HepG2 (cell line): ENCODE data around the gene NUP153. TPM values are rescaled to one million over a fixed set of nuclear protein-coding genes. Genes with fewer than 3 reads are reported as not detected.

Source experiments
- ATAC-seq: fragments of 200-7000 bp; cut with Tn5 transposase; 3 replicates; pipeline ENCODE4 v1.9.1; 2020; ENCODE audit warnings: mild to moderate bottlenecking, moderate library complexity
- BruUV-seq: library from RNA; stranded (reverse); fragments of 400-500 nt; replicated peaks from 2 replicates; lab custom pipeline; 2021; lab: Mats Ljungman, UMichigan
- CTCF ChIA-PET: fragments of 300-600 bp; formaldehyde crosslinking; extraction: SDS; loops from one replicate; lab custom pipeline; 2021; ENCODE audit warnings: low total read pairs, inconsistent platforms, low intra/inter-chr PET ratio; lab: Yijun Ruan, JAX
- POLR2A ChIA-PET: fragments of 350-600 bp; sonication (Branson Sonifier 250); formaldehyde crosslinking; loops from one replicate; lab custom pipeline; 2020; ENCODE audit warnings: antibody characterized with exemption, inconsistent platforms; lab: Yijun Ruan, JAX
- DNase-seq: peaks from one replicate; pipeline ENCODE4 v3.0.0-alpha.2; 2015; ENCODE audit warnings: low spot score
- FAIRE-seq: peaks from 3 replicates; lab custom pipeline; 2011; peaks lifted over from hg19 to GRCh38; lab: Jason Lieb, UNC
- H2AFZ ChIP-seq: one replicate; pipeline ENCODE4 v1.6.1; 2011; ENCODE audit warnings: low read length, inconsistent platforms
- H3K27ac ChIP-seq: fragments of 300-600 bp; 3 replicates; pipeline ENCODE4 v1.8.0; 2011; ENCODE audit warnings: mixed run types, mild to moderate bottlenecking, mixed read lengths, low read length, inconsistent platforms; ENCODE audit not compliant: insufficient read depth; ENCODE audit errors: extremely low read length
- H3K27me3 ChIP-seq, 2 experiments: fragments of 200-600 bp in 1 of 2; 2 replicates in 1 of 2; 3 replicates in 1 of 2; pipeline versions ENCODE4 v1.6.0 to v1.8.0; 2011; ENCODE audit warnings: low read length in 2 of 2, mild to moderate bottlenecking in 2 of 2, moderate library complexity in 2 of 2, inconsistent platforms in 1 of 2; ENCODE audit not compliant: insufficient read depth in 2 of 2, control insufficient read depth in 1 of 2
- H3K36me3 ChIP-seq, 2 experiments: fragments of 200-600 bp in 1 of 2; replicated peaks in 1 of 2; 2 replicates in 1 of 2; 3 replicates in 1 of 2; pipeline versions ENCODE4 v1.5.1 to v1.8.0; 2011; ENCODE audit warnings: low read length in 2 of 2, inconsistent platforms in 1 of 2; ENCODE audit not compliant: insufficient read depth in 2 of 2, control insufficient read depth in 1 of 2
- H3K4me1 ChIP-seq: 2 replicates; pipeline ENCODE4 v1.5.1; 2012; ENCODE audit warnings: low read length, inconsistent platforms; ENCODE audit not compliant: insufficient read depth
- H3K4me2 ChIP-seq: 2 replicates; pipeline ENCODE4 v1.6.0; 2011; ENCODE audit warnings: low read depth, low read length, inconsistent platforms
- H3K4me3 ChIP-seq, 3 experiments: fragments of 200-600 bp in 1 of 3; sonication (generic), shearing (Covaris generic) in 1 of 3; replicated peaks in 1 of 3; 2 replicates each; pipeline ENCODE4 v1.5.1; 2011 to 2016; ENCODE audit warnings: low read length in 3 of 3, inconsistent platforms in 2 of 3, low read depth in 2 of 3, mild to moderate bottlenecking in 2 of 3, control low read depth in 1 of 3, mixed read lengths in 1 of 3; ENCODE audit not compliant: insufficient read depth in 1 of 3
- H3K79me2 ChIP-seq: one replicate; pipeline ENCODE4 v1.6.1; 2011; ENCODE audit warnings: low read length, inconsistent platforms; ENCODE audit not compliant: insufficient read depth
- H3K9ac ChIP-seq: 2 replicates; pipeline ENCODE4 v1.6.0; 2011; ENCODE audit warnings: mild to moderate bottlenecking, low read depth, low read length, inconsistent platforms; ENCODE audit not compliant: insufficient read depth
- H3K9me3 ChIP-seq: 2 replicates; pipeline ENCODE4 v1.5.1; 2012; ENCODE audit warnings: mild to moderate bottlenecking, low read length
- H4K20me1 ChIP-seq: 2 replicates; pipeline ENCODE4 v1.6.0; 2011; ENCODE audit warnings: inconsistent platforms, mild to moderate bottlenecking, low read length, moderate library complexity; ENCODE audit not compliant: insufficient read depth
- BHLHE40 ChIP-seq: IDR thresholded peaks from 2 replicates; pipeline ENCODE4 v1.6.1; 2011; ENCODE audit warnings: low read length, improper control_type of control experiment
- CREB3 ChIP-seq: sonication (generic); formaldehyde crosslinking; IDR thresholded peaks from 2 replicates; pipeline ENCODE4 v1.5.0; 2020; ENCODE audit warnings: missing genetic modification reagents
- LRRFIP1 ChIP-seq: sonication (generic); formaldehyde crosslinking; conservative IDR thresholded peaks from 2 replicates; pipeline ENCODE4 v1.4.0; 2020; ENCODE audit warnings: missing genetic modification reagents
- MAF1 ChIP-seq: sonication (generic); formaldehyde crosslinking; IDR thresholded peaks from 2 replicates; pipeline ENCODE4 v1.5.0; 2020; ENCODE audit warnings: missing genetic modification reagents, borderline replicate concordance
- MATR3 ChIP-seq: sonication (generic); formaldehyde crosslinking; IDR thresholded peaks from 2 replicates; pipeline ENCODE4 v1.4.0; 2020; ENCODE audit warnings: missing genetic modification reagents
- NR2F6 ChIP-seq, 2 experiments: IDR thresholded peaks; 2 replicates each; pipeline ENCODE4 v1.6.1; 2016; ENCODE audit warnings: antibody characterized with exemption in 1 of 2, mild to moderate bottlenecking in 1 of 2
- PAX8 ChIP-seq: sonication (generic); formaldehyde crosslinking; IDR thresholded peaks from 2 replicates; pipeline ENCODE4 v1.8.0; 2022; ENCODE audit warnings: mild to moderate bottlenecking, missing genetic modification reagents, borderline replicate concordance
- PHF5A ChIP-seq: IDR thresholded peaks from one replicate; pipeline ENCODE4 v1.6.1; 2018; ENCODE audit warnings: low read depth, missing genetic modification reagents; ENCODE audit not compliant: unreplicated experiment
- RBM39 ChIP-seq: fragments of 200-400 bp; formaldehyde crosslinking; IDR thresholded peaks from one replicate; pipeline ENCODE4 v1.6.1; 2018; ENCODE audit warnings: antibody characterized with exemption, mild to moderate bottlenecking, low read depth, low read length; ENCODE audit not compliant: poor library complexity, severe bottlenecking
- TBP ChIP-seq: sonication (generic); formaldehyde crosslinking; IDR thresholded peaks from 2 replicates; pipeline ENCODE4 v1.5.0; 2020; ENCODE audit warnings: missing genetic modification reagents
- ZBTB1 ChIP-seq: sonication (generic); formaldehyde crosslinking; IDR thresholded peaks from 2 replicates; pipeline ENCODE4 v1.4.0; 2020; ENCODE audit warnings: missing genetic modification reagents, borderline replicate concordance
- ZBTB42 ChIP-seq: sonication (generic); formaldehyde crosslinking; IDR thresholded peaks from 2 replicates; pipeline ENCODE4 v1.5.0; 2020; ENCODE audit warnings: mild to moderate bottlenecking, missing genetic modification reagents
- ZKSCAN1 ChIP-seq: fragments of 150-350 bp; IDR thresholded peaks from 2 replicates; pipeline ENCODE4 v1.6.1; 2014; ENCODE audit warnings: low read length
- ZMYM4 ChIP-seq: sonication (generic); formaldehyde crosslinking; IDR thresholded peaks from 2 replicates; pipeline ENCODE4 v1.8.1; 2023; ENCODE audit warnings: mild to moderate bottlenecking, missing genetic modification reagents
- ZNF672 ChIP-seq: sonication (generic); formaldehyde crosslinking; IDR thresholded peaks from 2 replicates; pipeline ENCODE4 v1.8.1; 2022; ENCODE audit warnings: missing genetic modification reagents
- ZNF773 ChIP-seq: sonication (generic); formaldehyde crosslinking; IDR thresholded peaks from 2 replicates; pipeline ENCODE4 v1.4.0; 2020; ENCODE audit warnings: missing genetic modification reagents, borderline replicate concordance
- ZSCAN20 ChIP-seq: sonication (generic); formaldehyde crosslinking; IDR thresholded peaks from 2 replicates; pipeline ENCODE4 v1.4.0; 2020; ENCODE audit warnings: missing genetic modification reagents, mild to moderate bottlenecking, borderline replicate concordance
- WGBS: methylation state at CpG from one replicate; pipeline ENCODE4 v1.1.6; 2017; ENCODE audit warnings: low lambda C conversion rate; 5-methylcytosine and 5-hydroxymethylcytosine counted together
- in situ Hi-C: cut with HindIII; loops from 2 replicates; pipeline ENCODE4 v1.10.0; 2017; ENCODE audit warnings: low pct_unique_long_range_greater_than_20kb; ENCODE audit not compliant: extremely low pct_ligation_motif_present
- intact Hi-C: fragments of 100-400 bp; cut with micrococcal nuclease; formaldehyde crosslinking; loops from one replicate; pipeline ENCODE4 v1.10.0; 2022; ENCODE audit not compliant: unreplicated experiment
- polyA plus RNA-seq, 8 experiments: library from polyadenylated mRNA; depleted of rRNA in 3 of 8; stranded (reverse) in 7 of 8; unstranded in 1 of 8; fragments of >200 nt; fragmentation: Illumina TruSeq in 4 of 8; extraction: Trizol in 4 of 8; gene quantifications; 2 replicates each; pipeline versions ENCODE4 v1.2.1 to v1.2.3, GENCODE V29; 2011 to 2016; ENCODE audit warnings: low read depth in 4 of 8, missing spikeins in 1 of 8, mixed read lengths in 1 of 8; ENCODE audit not compliant: insufficient read depth in 1 of 8
- total RNA-seq, 5 experiments: library from RNA; depleted of rRNA; stranded (reverse); fragments of >200 nt; fragmentation: Illumina TruSeq; extraction: Trizol; gene quantifications; 2 replicates each; pipeline ENCODE4 v1.2.3, GENCODE V29; 2016; ENCODE audit warnings: low read depth in 1 of 5
- TF ChIP-seq, protein P1 (sequence below): sonication (generic); formaldehyde crosslinking; IDR thresholded peaks from 2 replicates; pipeline ENCODE4 v1.8.1; 2022; ENCODE audit warnings: mild to moderate bottlenecking, missing genetic modification reagents

NUP153 gene
- total and polyA plus RNA-seq, 2 of the 13 experiments (the other 11 are each of a cell fraction or from before 2014, with no cell fraction given), result 29.8 to 55.2 TPM

DNA sequence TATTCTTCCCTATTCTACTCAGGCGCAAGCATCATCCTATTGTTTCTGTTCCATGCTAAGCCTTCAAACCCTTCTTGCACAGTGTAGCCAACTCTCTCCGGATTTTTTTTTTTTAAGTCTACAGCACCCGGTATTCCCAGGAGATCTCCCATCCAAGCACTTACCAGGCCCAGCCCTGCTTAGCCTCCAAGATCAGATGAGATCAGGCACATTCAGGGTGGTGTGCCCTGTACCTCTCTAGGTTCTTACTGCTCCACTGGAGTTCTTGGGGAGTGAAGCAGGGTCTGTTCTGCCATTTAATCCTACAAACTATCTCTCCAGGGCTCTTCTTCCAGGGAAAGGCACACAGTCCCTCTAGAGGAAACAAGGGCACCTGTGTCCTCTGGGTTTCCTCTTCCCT is 14.9 kb upstream of the NUP153 start:
- peak; percentile 9; the same call in 2 of the 3 replicates for ATAC-seq
- Histone ChIP-seq H3K36me3 (no peaks in the 10 kb centered on the region), H3K4me1 (peaks cover 34% of the 10 kb centered on the region), H3K27ac (no peak overlapping the region), H3K4me3 (no peak overlapping the region), H3K4me2 (peak overlapping the region; percentile 38), H3K9ac (no peak overlapping the region), H2AFZ (peak overlapping the region; percentile 6), H3K27me3 (no peaks in the 10 kb centered on the region; a peak in 1 of 5 replicates), H3K9me3 (no peaks in the 10 kb centered on the region), H4K20me1 (no peaks in the 10 kb centered on the region), H3K79me2 (no peaks in the 10 kb centered on the region)
- ChIA-PET CTCF (no interaction called here), POLR2A (no interaction called here)
- in situ Hi-C loops, result no loop called here
- no peak for FAIRE-seq
- intact Hi-C loops, result no loop called here
- WGBS, result 41% methylated on average over 3 of the region's 3 CpGs
- TF ChIP-seq ZKSCAN1, result no peak
- no peak for TF ChIP-seq MATR3
- TF ChIP-seq ZNF773 (CRISPR knock-in tag), result no peak
- no peak for TF ChIP-seq ZBTB1 (CRISPR knock-in tag)
- no peak for TF ChIP-seq BHLHE40
- TF ChIP-seq TBP (CRISPR knock-in tag), result no peak
- no peak for TF ChIP-seq ZSCAN20
- TF ChIP-seq, protein P1, sequence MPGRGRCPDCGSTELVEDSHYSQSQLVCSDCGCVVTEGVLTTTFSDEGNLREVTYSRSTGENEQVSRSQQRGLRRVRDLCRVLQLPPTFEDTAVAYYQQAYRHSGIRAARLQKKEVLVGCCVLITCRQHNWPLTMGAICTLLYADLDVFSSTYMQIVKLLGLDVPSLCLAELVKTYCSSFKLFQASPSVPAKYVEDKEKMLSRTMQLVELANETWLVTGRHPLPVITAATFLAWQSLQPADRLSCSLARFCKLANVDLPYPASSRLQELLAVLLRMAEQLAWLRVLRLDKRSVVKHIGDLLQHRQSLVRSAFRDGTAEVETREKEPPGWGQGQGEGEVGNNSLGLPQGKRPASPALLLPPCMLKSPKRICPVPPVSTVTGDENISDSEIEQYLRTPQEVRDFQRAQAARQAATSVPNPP, result no peak
- no peak for TF ChIP-seq ZNF672 (CRISPR knock-in tag)
- TF ChIP-seq RBM39, result no peak
- TF ChIP-seq LRRFIP1 (CRISPR knock-in tag), result no peak
- TF ChIP-seq ZBTB42 (CRISPR knock-in tag), result no peak
- TF ChIP-seq CREB3, result no peak
- no peak for TF ChIP-seq NR2F6 (IDR thresholded peaks at IDR 0.05)
- TF ChIP-seq NR2F6 (CRISPR knock-in tag; IDR thresholded peaks at IDR 0.05), result no peak
- TF ChIP-seq PAX8 (CRISPR knock-in tag), result no peak
- TF ChIP-seq PHF5A (CRISPR knock-in tag), result no peak
- TF ChIP-seq ZMYM4, result no peak
- TF ChIP-seq MAF1, result no peak
- no TSS peak for BruUV-seq
- no peak for DNase-seq
